ENCODE results near the gene BRF1.

DNA sequence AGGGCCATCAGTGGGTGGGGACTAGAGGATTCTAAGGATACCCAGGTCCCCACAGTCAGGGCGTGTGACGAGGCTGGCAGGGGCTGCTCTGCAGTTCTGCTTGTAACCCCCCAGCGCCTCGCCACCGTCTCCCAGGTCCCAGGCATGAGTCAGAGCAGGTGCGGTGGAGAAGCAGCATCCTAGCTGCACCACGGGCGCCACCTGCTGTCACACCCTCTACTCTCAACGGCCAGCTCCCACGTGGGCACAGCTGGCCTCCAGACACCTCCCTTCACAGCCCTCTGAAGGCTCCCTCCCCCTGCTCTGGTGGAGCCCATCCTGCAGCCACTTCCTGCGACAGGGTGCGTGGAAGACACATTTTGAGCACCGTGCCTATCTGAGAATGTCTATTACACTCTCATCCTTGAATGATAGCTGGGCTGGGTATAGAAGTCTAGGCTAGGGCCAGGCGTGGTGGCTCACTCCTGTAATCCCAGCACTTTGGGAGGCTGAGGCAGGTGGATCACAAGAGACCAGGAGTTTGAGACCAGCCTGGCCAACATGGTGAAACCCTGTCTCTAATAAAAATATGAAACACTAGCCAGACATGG lies 112.8 kb downstream of the BRF1 start:
- TF ChIP-seq, protein P1, sequence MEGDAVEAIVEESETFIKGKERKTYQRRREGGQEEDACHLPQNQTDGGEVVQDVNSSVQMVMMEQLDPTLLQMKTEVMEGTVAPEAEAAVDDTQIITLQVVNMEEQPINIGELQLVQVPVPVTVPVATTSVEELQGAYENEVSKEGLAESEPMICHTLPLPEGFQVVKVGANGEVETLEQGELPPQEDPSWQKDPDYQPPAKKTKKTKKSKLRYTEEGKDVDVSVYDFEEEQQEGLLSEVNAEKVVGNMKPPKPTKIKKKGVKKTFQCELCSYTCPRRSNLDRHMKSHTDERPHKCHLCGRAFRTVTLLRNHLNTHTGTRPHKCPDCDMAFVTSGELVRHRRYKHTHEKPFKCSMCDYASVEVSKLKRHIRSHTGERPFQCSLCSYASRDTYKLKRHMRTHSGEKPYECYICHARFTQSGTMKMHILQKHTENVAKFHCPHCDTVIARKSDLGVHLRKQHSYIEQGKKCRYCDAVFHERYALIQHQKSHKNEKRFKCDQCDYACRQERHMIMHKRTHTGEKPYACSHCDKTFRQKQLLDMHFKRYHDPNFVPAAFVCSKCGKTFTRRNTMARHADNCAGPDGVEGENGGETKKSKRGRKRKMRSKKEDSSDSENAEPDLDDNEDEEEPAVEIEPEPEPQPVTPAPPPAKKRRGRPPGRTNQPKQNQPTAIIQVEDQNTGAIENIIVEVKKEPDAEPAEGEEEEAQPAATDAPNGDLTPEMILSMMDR (IDR thresholded peaks at IDR 0.05): no peak
- TF ChIP-seq EP300 (IDR thresholded peaks at IDR 0.05): no peak
- no peak for TF ChIP-seq POLR2A (IDR thresholded peaks at IDR 0.05)

Data from ovary (tissue), 3 donors.